Osteocyte (in vitro differentiated cells): ENCODE measurements around the gene SLC35A1. TPM values are rescaled to one million over a fixed set of nuclear protein-coding genes. Genes with fewer than 3 reads are reported as not detected.
A peak's percentile ranks its signal among the peaks of the same experiment; 100 is the strongest.

Experiments used
- DNase-seq: peaks from one replicate; pipeline ENCODE4 v3.0.0; 2021; ENCODE audit warnings: mixed read lengths; ENCODE audit not compliant: unreplicated experiment; ENCODE audit errors: extremely low spot score
- H3K27ac Mint-ChIP-seq: one replicate; pipeline ENCODE4 v1.8.0; 2021; ENCODE audit warnings: mild to moderate bottlenecking, mixed read lengths; ENCODE audit not compliant: unreplicated experiment
- H3K27me3 Mint-ChIP-seq: one replicate; pipeline ENCODE4 v1.8.0; 2021; ENCODE audit warnings: mixed read lengths; ENCODE audit not compliant: unreplicated experiment
- H3K36me3 Mint-ChIP-seq: one replicate; pipeline ENCODE4 v1.8.0; 2021; ENCODE audit warnings: mixed read lengths; ENCODE audit not compliant: unreplicated experiment
- H3K4me1 Mint-ChIP-seq: one replicate; pipeline ENCODE4 v1.8.0; 2021; ENCODE audit warnings: mixed read lengths; ENCODE audit not compliant: unreplicated experiment
- H3K4me3 Mint-ChIP-seq: one replicate; pipeline ENCODE4 v1.8.0; 2021; ENCODE audit warnings: mild to moderate bottlenecking, moderate library complexity, mixed read lengths; ENCODE audit not compliant: unreplicated experiment
- H3K9me3 Mint-ChIP-seq: one replicate; pipeline ENCODE4 v1.8.0; 2021; ENCODE audit warnings: mixed read lengths; ENCODE audit not compliant: unreplicated experiment
- total RNA-seq: library from RNA; stranded (reverse); gene quantifications from 2 replicates; pipeline ENCODE4 v1.2.1, GENCODE V29; 2021
- TF ChIP-seq, protein P1 (sequence below): fragments of 200-600 bp; sonication (generic); IDR thresholded peaks from 2 replicates; pipeline ENCODE4 v1.5.0; 2021; ENCODE audit warnings: antibody characterized with exemption, mild to moderate bottlenecking, moderate library complexity

Gene SLC35A1
- total RNA-seq, 1 donor from 2014 or later, result 17.2 TPM

DNA sequence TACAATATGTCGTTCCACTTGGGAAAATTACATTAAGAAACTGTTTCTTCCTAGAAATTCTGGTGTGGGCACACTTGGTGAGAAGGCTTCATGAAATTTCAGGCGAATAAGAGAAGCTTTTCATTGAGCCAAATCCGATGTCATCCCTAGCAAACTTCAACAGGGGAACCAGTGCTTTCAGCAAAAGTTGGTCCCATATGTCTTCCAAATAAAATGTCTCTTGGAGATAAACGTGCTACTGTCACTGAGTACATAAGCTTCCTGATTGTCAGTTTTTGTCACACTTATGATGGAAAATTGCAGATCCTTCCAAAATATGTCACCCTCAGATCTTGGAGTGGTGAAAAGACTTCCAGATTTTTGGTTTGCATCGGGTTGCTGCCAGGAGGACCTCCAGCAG is 31.1 kb upstream of the SLC35A1 start:
- H3K27ac Mint-ChIP-seq, result no peak overlapping the region
- H3K4me3 Mint-ChIP-seq, result no peak overlapping the region
- H3K36me3 Mint-ChIP-seq, result no peaks in the 10 kb centered on the region
- TF ChIP-seq, protein P1, sequence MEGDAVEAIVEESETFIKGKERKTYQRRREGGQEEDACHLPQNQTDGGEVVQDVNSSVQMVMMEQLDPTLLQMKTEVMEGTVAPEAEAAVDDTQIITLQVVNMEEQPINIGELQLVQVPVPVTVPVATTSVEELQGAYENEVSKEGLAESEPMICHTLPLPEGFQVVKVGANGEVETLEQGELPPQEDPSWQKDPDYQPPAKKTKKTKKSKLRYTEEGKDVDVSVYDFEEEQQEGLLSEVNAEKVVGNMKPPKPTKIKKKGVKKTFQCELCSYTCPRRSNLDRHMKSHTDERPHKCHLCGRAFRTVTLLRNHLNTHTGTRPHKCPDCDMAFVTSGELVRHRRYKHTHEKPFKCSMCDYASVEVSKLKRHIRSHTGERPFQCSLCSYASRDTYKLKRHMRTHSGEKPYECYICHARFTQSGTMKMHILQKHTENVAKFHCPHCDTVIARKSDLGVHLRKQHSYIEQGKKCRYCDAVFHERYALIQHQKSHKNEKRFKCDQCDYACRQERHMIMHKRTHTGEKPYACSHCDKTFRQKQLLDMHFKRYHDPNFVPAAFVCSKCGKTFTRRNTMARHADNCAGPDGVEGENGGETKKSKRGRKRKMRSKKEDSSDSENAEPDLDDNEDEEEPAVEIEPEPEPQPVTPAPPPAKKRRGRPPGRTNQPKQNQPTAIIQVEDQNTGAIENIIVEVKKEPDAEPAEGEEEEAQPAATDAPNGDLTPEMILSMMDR, result no peak
- H3K27me3 Mint-ChIP-seq, result peaks cover 2% of the 10 kb centered on the region
- H3K4me1 Mint-ChIP-seq, result no peaks in the 10 kb centered on the region
- no peak for DNase-seq
- H3K9me3 Mint-ChIP-seq, result no peaks in the 10 kb centered on the region

GRCh38 chr6:87444362-87444761 is 28.4 kb upstream of the SLC35A1 start:
- no peak overlapping the region for H3K4me3 Mint-ChIP-seq
- DNase-seq, result no peak
- TF ChIP-seq, protein P1, result no peak
- no peak overlapping the region for H3K27ac Mint-ChIP-seq
- H3K27me3 Mint-ChIP-seq, result peaks cover 2% of the 10 kb centered on the region
- no peaks in the 10 kb centered on the region for H3K36me3 Mint-ChIP-seq
- H3K9me3 Mint-ChIP-seq, result no peaks in the 10 kb centered on the region
- no peaks in the 10 kb centered on the region for H3K4me1 Mint-ChIP-seq

DNA sequence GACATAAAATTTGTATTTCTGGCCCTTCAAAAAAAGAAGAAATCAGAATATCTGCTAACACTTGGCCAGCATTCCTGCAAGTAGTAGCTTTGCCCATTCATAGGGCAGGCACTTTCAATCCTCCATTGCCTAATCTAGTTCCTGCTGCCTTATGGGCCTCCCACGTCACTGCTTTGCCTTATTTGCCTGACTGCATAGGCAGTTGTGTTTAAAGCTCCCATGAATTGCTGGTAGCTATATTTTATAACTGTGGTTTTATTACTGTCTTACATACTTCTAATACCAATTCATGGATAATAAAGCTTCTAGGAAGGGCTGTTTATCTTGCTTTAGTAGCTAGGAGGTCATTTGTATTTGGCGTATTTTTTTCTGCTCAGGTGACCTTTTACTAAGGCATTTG is 7.7 kb upstream of the SLC35A1 start:
- Mint-ChIP-seq H3K27me3 (peaks cover 64% of the 10 kb centered on the region), H3K4me3 (no peak overlapping the region)

DNA sequence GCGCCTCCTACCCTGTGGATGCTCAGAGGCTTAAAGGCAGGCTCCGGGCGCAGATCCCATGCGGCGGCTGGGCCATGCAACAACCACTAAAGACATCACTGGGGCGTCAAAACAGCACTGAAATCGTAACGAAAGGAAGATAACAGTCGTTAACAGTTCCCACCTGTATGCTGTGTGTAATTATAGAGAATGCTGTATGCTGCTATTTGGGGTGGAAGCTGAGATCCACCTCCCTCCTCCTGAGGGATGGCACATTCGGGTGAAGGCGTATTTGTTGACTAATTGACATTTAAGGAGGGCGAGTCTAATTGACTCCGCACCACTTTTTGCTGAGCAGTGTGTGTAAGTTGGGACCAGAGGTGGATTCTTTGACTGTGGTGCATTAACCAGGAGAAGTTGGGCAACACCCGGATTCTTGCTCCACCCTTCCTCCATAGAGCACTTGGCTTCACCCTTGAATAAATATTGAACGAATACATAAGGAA is 687 bp downstream of the SLC35A1 start:
- Mint-ChIP-seq H3K27me3 (peaks cover 7% of the 10 kb centered on the region), H3K4me1 (peaks cover 16% of the 10 kb centered on the region), H3K36me3 (peaks cover 8% of the 10 kb centered on the region), H3K4me3 (peak overlapping the region; percentile 97), H3K27ac (peak overlapping the region; percentile 99), H3K9me3 (no peaks in the 10 kb centered on the region)
- TF ChIP-seq, protein P1, result no peak
- no peak for DNase-seq

More for the DNA sequence above, 7.7 kb upstream of the SLC35A1 start:
- no peak for DNase-seq
- H3K9me3 Mint-ChIP-seq, result no peaks in the 10 kb centered on the region
- no peak overlapping the region for H3K27ac Mint-ChIP-seq
- no peaks in the 10 kb centered on the region for H3K4me1 Mint-ChIP-seq
- TF ChIP-seq, protein P1, result no peak
- H3K36me3 Mint-ChIP-seq, result no peaks in the 10 kb centered on the region

DNA sequence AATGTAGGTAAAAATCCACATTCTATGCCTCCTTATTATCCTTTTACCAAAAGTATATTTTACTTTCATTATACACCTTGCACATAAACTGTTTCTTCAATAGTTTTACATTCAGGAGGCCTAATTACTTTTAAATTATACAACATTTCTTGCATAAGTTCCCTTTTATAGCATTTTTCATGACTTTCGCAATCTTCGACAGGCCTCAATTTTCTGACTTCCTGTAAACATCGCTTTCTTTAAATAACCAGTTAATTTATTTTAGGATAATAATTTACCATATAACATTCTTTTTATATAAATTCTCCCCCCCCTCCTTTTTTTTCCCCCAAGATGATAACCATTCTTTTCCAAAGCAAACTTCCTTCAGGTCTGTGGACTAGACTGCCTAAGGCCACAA is 9.2 kb downstream of the SLC35A1 start:
- no peaks in the 10 kb centered on the region for H3K4me1 Mint-ChIP-seq
- H3K9me3 Mint-ChIP-seq, result no peaks in the 10 kb centered on the region
- peaks cover 27% of the 10 kb centered on the region for H3K36me3 Mint-ChIP-seq
- H3K27me3 Mint-ChIP-seq, result no peaks in the 10 kb centered on the region
- H3K4me3 Mint-ChIP-seq, result no peak overlapping the region
- TF ChIP-seq, protein P1, result no peak
- no peak overlapping the region for H3K27ac Mint-ChIP-seq
- DNase-seq, result no peak
